Measurements from ENCODE around the gene LRP6. TPM values are rescaled to one million over a fixed set of nuclear protein-coding genes. Genes with fewer than 3 reads are reported as not detected.

The LRP6 gene
- total and polyA plus RNA-seq, 2 donors (not counting 1 experiment from before 2014, with no cell fraction given) = 21.0 to 39.3 TPM

- TF ChIP-seq CTCF (conservative IDR thresholded peaks at IDR 0.05 in 1 of 2, IDR thresholded peaks at IDR 0.05 in 1 of 2; ENCODE audit: low read depth in 1 of 2, low read length in 2 of 2) = no peak
- no peak for TF ChIP-seq EZH2 (IDR thresholded peaks at IDR 0.05; ENCODE audit: low read length, missing control alignments)
- Histone ChIP-seq H4K20me1 (ENCODE audit: control insufficient read depth, extremely low read depth, insufficient read depth, low read length) (no peaks in the 10 kb centered on the region), H3K27me3 (ENCODE audit: control insufficient read depth, insufficient read depth, low read length) (no peaks in the 10 kb centered on the region), H3K4me2 (ENCODE audit: extremely low read depth, insufficient read depth, low read length) (no peak overlapping the region), H2AFZ (ENCODE audit: low read length) (no peak overlapping the region), H3K36me3 (ENCODE audit: control insufficient read depth, insufficient read depth, low read length) (no peaks in the 10 kb centered on the region), H3K4me1 (ENCODE audit: control insufficient read depth, extremely low read depth, insufficient read depth, low read length) (no peaks in the 10 kb centered on the region), H3K4me3 (replicated peaks in 1 of 4; ENCODE audit: control extremely low read depth in 1 of 4, insufficient read depth in 1 of 4, low read depth in 3 of 4, low read length in 4 of 4) (no peak overlapping the region), H3K9me3 (ENCODE audit: control insufficient read depth, insufficient read depth, low read depth, low read length) (no peaks in the 10 kb centered on the region), H3K9ac (ENCODE audit: insufficient read depth, low read length) (no peak overlapping the region), H3K79me2 (ENCODE audit: control insufficient read depth, insufficient read depth, low read length) (no peaks in the 10 kb centered on the region), H3K27ac (ENCODE audit: insufficient read depth, low read length) (no peak overlapping the region)
- peak in 1 of 2 donors; percentile 8 for DNase-seq (ENCODE audit: low read depth in 2 of 2)
These were observed 38.9 kb upstream of the LRP6 start for GRCh38 chr12:12305568-12306300.

- no peaks in the 10 kb centered on the region for H3K9me3 ChIP-seq (ENCODE audit: control insufficient read depth, insufficient read depth, low read depth, low read length)
- no peak for DNase-seq (ENCODE audit: low read depth in 2 of 2)
- no peaks in the 10 kb centered on the region for H3K36me3 ChIP-seq (ENCODE audit: control insufficient read depth, insufficient read depth, low read length)
- H3K27ac ChIP-seq (ENCODE audit: insufficient read depth, low read length) = no peak overlapping the region
- H2AFZ ChIP-seq (ENCODE audit: low read length) = no peak overlapping the region
- TF ChIP-seq EZH2 (IDR thresholded peaks at IDR 0.05; ENCODE audit: low read length, missing control alignments) (no peak), CTCF (conservative IDR thresholded peaks at IDR 0.05 in 1 of 2, IDR thresholded peaks at IDR 0.05 in 1 of 2; ENCODE audit: low read depth in 1 of 2, low read length in 2 of 2) (no peak)
- no peaks in the 10 kb centered on the region for H3K4me1 ChIP-seq (ENCODE audit: control insufficient read depth, extremely low read depth, insufficient read depth, low read length)
- no peak overlapping the region for H3K4me2 ChIP-seq (ENCODE audit: extremely low read depth, insufficient read depth, low read length)
- no peaks in the 10 kb centered on the region for H3K79me2 ChIP-seq (ENCODE audit: control insufficient read depth, insufficient read depth, low read length)
- no peaks in the 10 kb centered on the region for H4K20me1 ChIP-seq (ENCODE audit: control insufficient read depth, extremely low read depth, insufficient read depth, low read length)
- H3K9ac ChIP-seq (ENCODE audit: insufficient read depth, low read length) = no peak overlapping the region
- H3K27me3 ChIP-seq (ENCODE audit: control insufficient read depth, insufficient read depth, low read length) = no peaks in the 10 kb centered on the region
- H3K4me3 ChIP-seq (replicated peaks in 1 of 4; ENCODE audit: control extremely low read depth in 1 of 4, insufficient read depth in 1 of 4, low read depth in 3 of 4, low read length in 4 of 4) = no peak overlapping the region
These were observed 36.1 kb upstream of the LRP6 start for GRCh38 chr12:12302976-12303375.

GRCh38 chr12:12301122-12301521, 34.3 kb upstream of the LRP6 start:
- DNase-seq (ENCODE audit: low read depth in 2 of 2) = no peak
- no peak for TF ChIP-seq CTCF (conservative IDR thresholded peaks at IDR 0.05 in 1 of 2, IDR thresholded peaks at IDR 0.05 in 1 of 2; ENCODE audit: low read depth in 1 of 2, low read length in 2 of 2)
- TF ChIP-seq EZH2 (IDR thresholded peaks at IDR 0.05; ENCODE audit: low read length, missing control alignments) = no peak
- Histone ChIP-seq H3K4me3 (replicated peaks in 1 of 4; ENCODE audit: control extremely low read depth in 1 of 4, insufficient read depth in 1 of 4, low read depth in 3 of 4, low read length in 4 of 4) (no peak overlapping the region), H3K27ac (ENCODE audit: insufficient read depth, low read length) (no peak overlapping the region), H3K27me3 (ENCODE audit: control insufficient read depth, insufficient read depth, low read length) (no peaks in the 10 kb centered on the region), H3K9ac (ENCODE audit: insufficient read depth, low read length) (no peak overlapping the region), H3K4me1 (ENCODE audit: control insufficient read depth, extremely low read depth, insufficient read depth, low read length) (no peaks in the 10 kb centered on the region), H3K4me2 (ENCODE audit: extremely low read depth, insufficient read depth, low read length) (no peak overlapping the region), H3K9me3 (ENCODE audit: control insufficient read depth, insufficient read depth, low read depth, low read length) (no peaks in the 10 kb centered on the region), H3K79me2 (ENCODE audit: control insufficient read depth, insufficient read depth, low read length) (no peaks in the 10 kb centered on the region), H4K20me1 (ENCODE audit: control insufficient read depth, extremely low read depth, insufficient read depth, low read length) (no peaks in the 10 kb centered on the region), H3K36me3 (ENCODE audit: control insufficient read depth, insufficient read depth, low read length) (no peaks in the 10 kb centered on the region), H2AFZ (ENCODE audit: low read length) (no peak overlapping the region)
